Left colon (tissue), 2 donors: ENCODE measurements around the gene MMP28. TPM values are rescaled to one million over a fixed set of nuclear protein-coding genes. Genes with fewer than 3 reads are reported as not detected.

Experiments
- ATAC-seq: fragments of 200-7000 bp; cut with Tn5 transposase; one replicate; pipeline ENCODE4 v1.9.1; 2020; ENCODE audit warnings: mild to moderate bottlenecking, moderate library complexity
- DNase-seq, 2 donors: peaks; one replicate each; pipeline ENCODE4 v3.0.0-alpha.2; 2020
- intact Hi-C, 2 donors: fragments of 100-400 bp; cut with DNase I in 1 of 2; cut with micrococcal nuclease in 1 of 2; formaldehyde crosslinking; loops; one replicate each; pipeline versions ENCODE4 v1.11.2 to v1.14.0; 2022; cut with DNase I, micrococcal nuclease
- total RNA-seq, 2 donors: library from RNA; stranded (reverse); fragmentation: NEBNext Ultra II Directional; extraction: Animal tissue kit (Norgen Biotek cat#: 25700); gene quantifications; one replicate each; pipeline ENCODE4 v1.2.1, GENCODE V29; 2021
- donor health status: DM: no; HTN: no; CAD: no.
- donor health status: DM: yes; HTN: yes; CAD: no.

MMP28 gene
- total RNA-seq, 2 donors from 2014 or later = 62.7 to 83.0 TPM

DNA sequence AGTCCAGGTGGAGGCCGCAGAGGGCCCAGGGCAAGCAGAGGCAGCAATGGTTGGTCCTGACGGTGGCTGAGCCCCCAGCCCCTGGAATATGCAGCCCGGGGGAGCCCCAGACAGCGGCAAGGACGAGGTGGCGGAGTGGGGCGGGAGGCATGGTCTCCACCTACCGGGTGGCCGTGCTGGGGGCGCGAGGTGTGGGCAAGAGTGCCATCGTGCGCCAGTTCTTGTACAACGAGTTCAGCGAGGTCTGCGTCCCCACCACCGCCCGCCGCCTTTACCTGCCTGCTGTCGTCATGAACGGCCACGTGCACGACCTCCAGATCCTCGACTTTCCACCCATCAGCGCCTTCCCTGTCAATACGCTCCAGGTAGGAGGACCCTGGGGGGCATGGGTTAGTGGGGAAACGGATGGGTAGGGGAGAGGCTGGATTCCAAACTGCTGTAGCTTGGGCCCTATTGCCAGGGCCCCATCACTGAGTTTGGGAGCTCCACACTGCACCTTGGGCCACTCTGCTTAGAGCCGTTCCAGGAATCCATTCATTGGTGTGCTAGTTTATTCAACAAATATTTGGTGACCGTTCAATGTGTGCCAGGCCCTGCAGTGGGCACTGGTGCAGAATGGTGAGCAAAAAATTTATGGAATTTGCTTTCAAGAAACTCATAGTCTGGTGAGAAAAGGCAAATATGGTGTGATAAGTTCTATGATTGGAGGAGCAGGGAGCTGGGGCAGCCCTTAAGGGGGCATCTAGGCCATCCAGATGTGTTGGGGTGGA, 60.2 kb downstream of the MMP28 start:
- intact Hi-C loops = no loop called here
- no peak for ATAC-seq

DNA sequence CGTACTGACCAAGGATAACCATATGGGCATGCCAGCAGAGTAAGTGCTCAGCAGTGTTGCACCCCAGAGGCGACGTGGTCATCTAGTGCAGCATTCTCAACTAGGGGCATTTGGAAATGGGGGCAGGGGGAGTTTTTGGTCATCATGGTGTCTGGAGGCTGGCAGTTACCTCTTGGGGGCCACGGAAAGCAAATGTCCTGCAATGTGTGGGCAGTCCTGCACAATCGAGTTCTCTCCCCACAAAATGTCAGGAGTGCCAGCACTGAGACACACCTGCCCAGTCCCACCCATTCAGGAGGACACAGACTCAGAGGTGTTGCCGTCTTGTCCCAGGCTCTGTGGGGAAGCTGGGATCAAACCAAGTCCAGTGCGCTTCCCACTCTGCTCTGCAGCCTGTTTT, 61.0 kb downstream of the MMP28 start:
- intact Hi-C loops = no loop called here
- DNase-seq (no peak), ATAC-seq (no peak)

More for the DNA sequence above, 60.2 kb downstream of the MMP28 start:
- DNase-seq = no peak

DNA sequence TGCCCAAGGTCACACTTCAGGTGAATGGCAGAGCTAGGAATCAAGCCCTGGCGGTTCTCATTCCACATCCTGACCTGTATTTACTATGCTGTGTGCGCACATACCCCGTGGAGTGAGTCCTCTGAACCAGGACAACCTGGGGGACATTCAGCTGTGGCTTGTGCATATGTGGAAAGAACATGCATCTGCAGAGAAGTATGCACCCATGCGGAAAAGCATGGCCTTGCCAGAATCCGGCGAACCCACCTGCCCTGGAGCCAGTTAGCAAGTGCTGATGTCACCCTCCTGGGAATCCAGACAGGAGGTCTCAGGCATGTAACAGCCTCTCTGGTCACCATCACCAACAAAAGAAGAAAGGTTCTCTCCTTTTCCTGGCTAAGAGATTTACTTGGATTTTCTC, 62.1 kb downstream of the MMP28 start:
- ATAC-seq = no peak
- no peak for DNase-seq
- intact Hi-C loops = no loop called here

DNA sequence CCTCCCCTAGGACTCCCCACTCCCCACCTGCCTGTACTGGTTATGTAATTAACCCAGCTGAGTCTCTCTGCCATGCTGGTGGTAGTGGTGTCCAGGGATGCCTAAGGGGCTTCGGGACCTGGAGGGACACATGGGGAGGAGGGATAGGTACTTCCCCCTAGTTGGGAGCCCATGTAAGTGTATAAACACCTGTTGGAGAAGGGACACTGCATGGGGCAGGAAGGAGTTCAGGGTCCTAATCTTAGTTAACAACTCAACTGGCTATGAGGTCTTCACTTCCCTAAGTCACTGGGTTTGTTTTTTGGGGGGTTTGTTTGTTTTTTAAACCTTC, 62.7 kb downstream of the MMP28 start:
- ATAC-seq (no peak), DNase-seq (no peak)
- intact Hi-C loops = no loop called here

DNA sequence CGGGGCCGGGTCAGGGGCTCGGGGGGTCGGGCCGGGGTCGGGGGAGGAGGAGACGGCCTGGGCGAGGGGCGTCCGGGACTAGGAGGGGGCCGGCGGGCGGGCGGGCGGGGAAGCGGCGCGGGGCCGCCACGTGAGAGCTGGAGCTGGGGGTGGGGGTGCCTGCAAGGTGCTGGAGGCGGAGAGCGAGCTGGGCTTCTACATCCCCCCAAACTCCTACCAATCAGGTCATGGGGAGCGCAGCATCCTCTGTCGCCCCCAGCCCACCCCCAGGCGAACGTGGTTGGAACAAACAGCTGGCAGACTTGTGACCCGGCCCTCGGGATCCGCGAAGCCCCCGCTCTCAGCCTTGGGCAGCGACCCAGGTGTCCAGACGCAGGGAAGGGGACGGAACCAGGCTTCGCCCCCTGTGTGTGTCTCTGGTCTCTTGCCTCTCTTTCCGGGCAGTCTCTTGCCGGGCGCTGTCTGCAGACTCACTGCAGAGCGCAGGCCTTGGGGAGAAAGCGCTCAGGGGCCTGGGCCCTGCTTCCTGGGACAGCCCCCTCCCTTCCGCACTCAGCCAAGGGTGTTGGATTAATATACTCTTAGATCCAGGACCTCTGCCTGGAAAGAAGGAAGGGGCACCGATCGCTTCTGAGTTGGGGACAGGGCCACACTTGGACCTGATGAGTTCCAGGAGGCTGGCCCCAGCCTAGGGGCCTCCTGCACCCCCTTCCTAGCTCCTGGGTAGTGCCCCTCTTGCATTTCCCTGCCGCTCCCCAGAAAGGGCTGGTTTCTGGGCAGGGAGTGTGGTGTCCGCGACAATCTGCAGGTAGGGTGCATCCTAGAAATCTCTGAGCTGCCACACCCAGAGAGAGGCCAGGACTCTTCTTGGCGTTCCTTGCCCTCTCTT, 63.3 kb downstream of the MMP28 start:
- intact Hi-C loops = no loop called here
- DNase-seq (no peak), ATAC-seq (no peak)

DNA sequence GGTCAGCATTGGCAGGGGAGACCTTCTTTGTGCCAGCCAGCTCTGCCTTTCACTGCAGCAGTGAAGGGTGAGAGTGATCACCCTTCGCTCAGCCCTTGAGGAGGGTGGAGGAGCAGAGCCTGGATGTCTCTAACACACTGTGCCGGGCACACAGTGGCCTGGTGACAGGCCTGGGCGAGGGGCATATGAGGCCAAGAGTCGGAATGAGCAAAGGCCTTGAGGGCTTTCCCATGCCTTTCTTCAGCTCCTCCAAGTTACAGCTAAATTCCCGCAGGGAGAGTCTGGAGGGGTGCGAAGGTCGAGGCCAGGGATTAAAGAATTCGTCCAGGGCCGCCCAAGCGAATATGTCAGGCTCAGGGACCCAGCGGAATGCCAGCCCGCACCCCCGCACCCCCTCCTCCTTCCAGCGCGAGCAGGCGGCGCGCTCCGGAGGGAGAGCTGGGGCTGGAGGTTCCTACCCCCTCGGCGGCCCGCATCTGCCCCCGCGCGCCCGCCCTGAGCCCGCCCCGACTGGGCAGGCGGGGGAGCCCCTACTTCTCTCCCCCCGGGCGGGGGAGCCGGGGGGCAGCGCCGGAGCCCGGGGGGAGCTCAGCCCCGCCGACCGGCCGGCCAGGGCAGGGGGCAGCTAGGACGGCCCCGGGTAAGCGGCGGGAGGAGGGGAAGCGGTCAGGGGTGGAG, 64.1 kb downstream of the MMP28 start, which contains the start of gene RASL10B:
Gene RASL10B (plus strand): TSS at position 401 of the 678 bp plus-strand sequence. CDS start 3,546 bp downstream, outside the sequence.
- ATAC-seq = peak; percentile 73
- intact Hi-C loops = no loop called here
- peak in 1 of 2 donors; percentile 56 for DNase-seq

DNA sequence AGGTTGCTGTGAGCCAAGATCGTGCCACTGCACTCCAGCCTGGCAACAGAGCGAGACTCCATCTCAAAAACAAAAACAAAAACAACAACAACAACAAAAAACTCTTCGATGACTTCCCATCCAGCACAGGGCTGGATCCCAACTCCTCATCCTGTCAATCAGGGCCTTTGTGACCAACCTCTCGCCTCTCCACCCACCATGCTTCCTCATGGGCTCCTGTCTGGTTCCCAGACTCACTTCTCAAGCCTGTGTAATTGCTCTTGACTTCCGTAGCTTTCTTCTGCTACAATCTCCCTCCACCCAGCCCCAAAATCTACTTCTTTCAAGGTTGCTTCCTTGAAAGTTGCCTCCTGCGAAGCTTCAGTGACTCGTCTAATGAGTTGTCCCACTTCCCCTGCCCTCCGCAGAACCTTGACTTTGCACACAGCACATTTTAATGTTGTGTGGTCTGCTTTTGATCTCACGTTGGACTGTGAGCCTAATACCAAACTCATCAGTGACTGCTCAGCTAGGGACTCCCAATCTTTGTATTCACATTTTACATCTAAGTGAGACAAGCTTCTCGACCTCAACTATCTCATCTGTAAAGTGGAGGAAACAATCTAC, 64.9 kb downstream of the MMP28 start:
- intact Hi-C loops = no loop called here
- no peak for DNase-seq
- no peak for ATAC-seq

DNA sequence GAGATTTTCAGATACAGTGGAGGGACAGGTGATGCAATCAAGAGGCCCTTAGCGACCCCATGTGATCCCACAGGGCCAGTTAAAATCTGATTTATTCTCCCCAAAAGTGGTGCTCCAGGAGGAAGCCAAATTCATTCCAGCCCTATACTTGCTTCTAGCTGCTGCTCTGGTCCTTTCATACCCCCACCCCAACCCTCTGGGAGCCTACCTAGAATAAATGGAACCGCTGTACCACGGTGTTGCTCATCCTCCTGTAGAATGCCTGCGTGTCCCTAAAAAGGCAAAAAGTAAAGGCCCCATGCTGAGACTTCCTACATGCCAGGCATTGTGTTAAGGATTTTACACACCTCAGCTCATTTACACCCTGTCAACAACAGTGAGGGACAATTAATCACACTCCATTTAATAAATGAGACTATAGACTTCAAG, 66.0 kb downstream of the MMP28 start:
- DNase-seq (no peak), ATAC-seq (no peak)
- intact Hi-C loops = no loop called here

DNA sequence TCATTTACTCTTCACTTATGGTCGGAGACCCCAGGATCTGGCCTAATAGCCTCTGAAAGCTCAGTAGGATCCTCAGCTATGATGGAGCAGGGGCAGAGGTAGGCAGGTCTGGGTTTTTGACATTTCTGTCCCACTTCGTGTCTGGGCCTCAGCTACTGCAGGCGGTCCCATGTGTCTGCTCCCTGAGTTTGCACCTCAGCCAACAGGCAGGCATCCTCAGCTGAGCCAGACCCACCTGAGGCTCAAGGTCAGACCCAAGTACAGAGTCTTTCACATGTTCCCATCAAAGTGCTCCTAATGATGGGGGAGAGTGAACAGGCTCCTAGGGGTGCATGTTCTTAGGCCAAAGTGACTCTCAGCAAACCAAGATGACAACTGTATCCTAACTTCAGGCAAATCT, 66.9 kb downstream of the MMP28 start:
- intact Hi-C loops = no loop called here
- DNase-seq (no peak), ATAC-seq (no peak)

DNA sequence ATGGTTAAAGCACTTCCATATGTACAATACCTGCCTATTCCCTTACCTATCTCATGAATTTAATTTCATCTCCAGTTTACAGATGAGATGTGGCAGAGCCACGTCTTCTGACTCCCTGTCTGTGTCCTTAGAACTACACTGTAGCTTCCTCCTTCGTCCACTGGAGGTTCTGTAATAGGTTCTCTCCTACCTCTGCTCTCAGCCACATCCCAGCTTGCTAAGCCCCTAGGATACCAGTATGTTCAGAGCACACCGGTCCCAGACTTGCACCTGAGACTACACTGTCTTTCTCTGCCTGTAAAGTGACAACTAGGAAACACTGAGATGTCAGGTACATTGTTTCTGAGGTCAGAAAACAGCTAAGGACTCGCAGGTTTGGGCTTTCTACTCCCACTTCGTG, 67.8 kb downstream of the MMP28 start:
- no peak for ATAC-seq
- intact Hi-C loops = no loop called here
- no peak for DNase-seq

DNA sequence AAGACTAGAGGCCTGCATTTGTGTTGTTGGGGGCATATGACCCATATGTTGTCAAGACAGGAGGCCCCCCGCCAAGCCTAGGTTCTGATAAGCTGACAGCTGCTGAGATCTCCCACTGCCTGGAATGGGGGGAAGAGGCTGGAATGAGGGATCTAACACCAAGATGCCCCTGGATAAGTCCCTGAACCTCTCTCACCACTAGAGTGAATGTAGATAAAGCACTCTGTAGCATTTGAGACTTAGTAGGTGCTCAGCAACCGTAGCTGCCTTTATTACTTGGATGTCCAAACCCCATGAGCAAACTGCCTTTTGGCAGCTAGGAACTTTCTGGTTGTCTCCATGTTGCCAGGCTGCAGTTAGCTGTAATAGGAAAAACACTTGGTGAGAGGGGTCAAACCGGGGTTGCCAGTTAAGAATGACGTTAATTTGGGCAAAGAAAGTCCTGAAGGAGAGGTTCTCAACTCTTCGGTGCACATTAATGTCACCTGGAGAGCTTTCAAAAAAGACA, 68.4 kb downstream of the MMP28 start:
- intact Hi-C loops = no loop called here
- ATAC-seq (no peak), DNase-seq (no peak)

DNA sequence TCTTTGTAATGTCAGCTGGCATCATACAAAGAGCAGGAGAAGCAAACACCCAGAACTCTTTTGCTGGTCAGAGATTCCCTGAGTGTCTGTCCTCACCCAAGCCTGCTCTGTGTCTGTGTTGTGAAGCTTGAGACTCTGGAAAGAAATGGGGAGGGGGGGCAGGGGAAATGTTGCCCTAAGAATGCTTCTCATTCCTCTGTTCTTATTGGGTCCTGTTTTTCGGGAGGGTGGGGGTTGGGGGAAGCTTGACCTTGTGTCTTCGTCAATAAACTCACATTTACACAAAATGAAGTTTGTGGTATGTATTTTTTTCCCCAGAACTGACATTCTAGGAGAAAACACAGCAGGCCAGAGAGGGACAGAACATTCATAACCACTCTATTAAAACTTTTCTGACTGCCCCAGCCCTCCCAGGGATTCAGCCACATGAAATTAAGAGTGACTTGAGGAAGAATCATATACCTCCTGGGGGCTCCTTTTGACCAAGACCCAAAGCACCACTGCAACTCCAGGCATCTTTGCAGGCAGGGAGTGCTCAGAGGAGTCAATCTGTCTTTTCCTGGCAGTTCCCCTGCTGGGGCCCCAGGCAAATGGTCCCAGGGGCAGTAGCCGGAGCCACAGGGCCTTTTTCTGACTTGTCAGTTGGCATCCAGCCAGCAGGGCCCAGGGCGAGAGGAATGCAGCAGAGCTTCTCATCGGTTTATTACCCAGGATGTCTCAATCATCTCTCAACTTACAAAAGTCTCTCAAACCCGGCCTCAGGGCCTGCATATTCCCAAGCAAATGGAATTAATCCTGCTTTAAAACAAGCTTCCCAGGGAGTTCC, 69.1 kb downstream of the MMP28 start:
- ATAC-seq (peak; percentile 43), DNase-seq (peak in 1 of 2 donors; percentile 52)
- intact Hi-C loops = no loop called here

DNA sequence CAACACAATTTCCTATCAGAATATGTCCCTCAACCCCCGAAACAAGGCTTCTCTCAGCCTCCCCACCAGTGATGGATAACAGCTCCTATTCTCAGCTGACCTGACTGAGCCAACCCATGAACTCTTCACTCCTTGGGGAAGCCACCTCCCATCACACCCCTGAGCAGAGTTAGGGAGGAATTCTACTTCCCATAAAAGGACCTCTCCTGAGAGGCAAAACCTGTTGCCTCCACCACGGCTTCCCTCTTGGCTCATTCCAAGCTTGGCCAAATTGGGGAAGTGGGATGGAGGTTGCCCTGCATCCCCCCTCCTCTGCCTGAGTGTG, 69.7 kb downstream of the MMP28 start:
- no peak for DNase-seq
- intact Hi-C loops = no loop called here
- no peak for ATAC-seq

DNA sequence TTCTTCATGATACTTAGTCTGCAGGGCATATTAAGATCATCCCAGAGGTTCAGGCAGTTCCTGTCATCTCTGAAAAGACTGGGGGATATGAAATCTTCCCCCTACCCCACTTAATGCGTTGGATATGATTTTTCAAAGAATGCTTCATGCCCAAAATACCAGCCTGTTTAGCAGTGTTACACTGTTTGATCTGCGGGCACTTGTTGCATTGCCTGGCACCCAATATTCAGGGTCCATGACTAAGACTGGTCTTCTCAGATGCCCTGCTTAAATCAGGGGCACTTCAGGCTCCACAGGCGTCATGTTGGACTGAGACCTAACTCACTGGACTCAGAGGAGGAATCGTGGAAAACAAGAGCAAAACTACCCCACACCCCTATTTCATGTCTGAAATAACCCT, 70.4 kb downstream of the MMP28 start:
- no peak for DNase-seq
- no peak for ATAC-seq
- intact Hi-C loops = no loop called here

DNA sequence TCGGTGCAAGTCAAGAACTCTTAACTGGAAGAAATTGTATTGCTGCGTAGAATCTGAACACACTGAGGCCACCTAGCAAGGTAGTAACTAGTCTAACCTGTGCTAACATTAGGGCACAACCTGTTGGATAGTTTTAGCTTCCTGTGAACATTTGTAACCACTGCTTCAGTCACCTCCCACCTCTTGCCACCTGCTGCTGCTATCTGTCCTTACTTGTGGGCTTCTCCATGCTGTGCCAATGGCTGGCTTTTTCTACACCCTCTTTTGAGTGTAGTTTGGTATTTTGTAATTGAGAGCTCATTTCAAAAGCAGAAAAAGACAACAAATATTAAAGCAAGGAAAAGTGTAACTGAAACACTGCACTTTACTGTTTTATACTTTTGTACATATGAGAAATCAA, 71.7 kb downstream of the MMP28 start:
- no peak for DNase-seq
- ATAC-seq = no peak
- intact Hi-C loops = no loop called here

DNA sequence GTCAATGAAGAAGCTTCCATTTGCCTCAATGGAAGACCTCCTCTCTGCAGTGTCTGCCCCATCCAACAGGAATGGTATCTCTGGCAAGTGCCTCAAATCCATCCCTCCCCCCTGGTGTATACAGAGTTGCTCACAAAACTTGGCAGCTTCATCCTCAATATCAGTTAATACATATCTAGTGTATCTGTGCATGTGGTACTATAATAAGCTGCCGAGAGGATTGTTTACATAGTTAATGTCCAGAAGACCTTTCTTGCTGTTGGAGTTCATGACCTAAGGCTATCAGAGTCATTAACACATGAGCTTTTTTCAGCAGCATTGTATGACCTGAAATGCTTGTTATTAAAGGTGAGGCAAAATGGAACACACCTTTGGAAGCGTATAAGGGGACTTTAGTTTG, 78.0 kb downstream of the MMP28 start:
- intact Hi-C loops = no loop called here
- DNase-seq (no peak), ATAC-seq (no peak)

DNA sequence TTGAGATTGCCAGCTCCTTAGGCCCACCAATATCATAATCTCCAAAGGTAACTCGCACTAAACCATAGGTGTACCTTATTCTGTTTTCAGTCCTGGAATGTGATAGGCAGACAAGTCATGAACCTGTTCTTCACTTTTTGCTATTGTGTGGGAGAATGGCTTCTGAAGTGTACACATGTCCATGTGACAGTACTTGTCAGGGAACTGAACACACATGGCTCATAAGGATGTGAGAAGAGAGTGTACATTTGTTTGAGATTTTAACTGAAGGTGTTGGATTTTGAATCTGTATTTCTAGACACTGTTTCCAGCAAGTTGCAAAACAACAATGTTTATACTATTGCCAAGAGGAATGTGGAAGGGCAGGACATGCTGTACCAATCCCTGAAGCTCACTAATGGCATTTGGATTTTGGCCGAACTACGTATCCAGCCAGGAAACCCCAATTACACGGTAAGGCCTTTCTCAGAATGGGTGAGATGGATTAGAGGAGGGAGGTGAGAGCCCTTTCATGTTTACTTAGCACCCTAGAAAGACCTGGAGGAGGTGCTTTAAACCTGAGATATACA, 78.5 kb downstream of the MMP28 start:
- no peak for ATAC-seq
- intact Hi-C loops = no loop called here

DNA sequence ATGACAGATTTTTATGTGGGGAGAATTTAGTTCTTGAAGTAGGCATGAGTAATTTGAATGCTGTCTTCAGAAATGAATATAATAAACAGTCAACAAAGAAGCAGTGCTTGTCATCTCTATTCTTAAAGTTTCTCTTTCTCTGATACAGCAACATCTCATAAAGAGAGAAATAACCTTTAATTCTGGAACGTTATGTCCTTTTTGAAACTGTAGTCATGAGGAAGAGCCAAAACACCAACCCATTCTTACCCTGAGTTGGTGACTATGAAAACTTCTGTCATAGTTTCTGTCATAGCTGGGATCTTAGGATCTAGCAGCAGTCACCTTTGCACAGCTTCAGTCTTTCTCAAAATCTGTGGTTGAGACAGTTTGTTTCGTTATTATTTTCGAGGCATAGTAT, 79.3 kb downstream of the MMP28 start:
- intact Hi-C loops = no loop called here
- ATAC-seq (no peak), DNase-seq (no peak)

More for the DNA sequence above, 78.5 kb downstream of the MMP28 start:
- DNase-seq = no peak
